ENCODE results near the gene LMF2.
A peak's percentile ranks its signal among the peaks of the same experiment; 100 is the strongest.

LMF2 gene

GRCh38 chr22:50481440-50482106 is 25.9 kb downstream of the LMF2 start, which contains the start of gene ADM2:
Gene ADM2, plus strand, starts transcription at chr22:50481543. Its CDS starts 305 bp downstream, at chr22:50481848.
- DNase-seq (ENCODE audit: low spot score) = no peak

DNA sequence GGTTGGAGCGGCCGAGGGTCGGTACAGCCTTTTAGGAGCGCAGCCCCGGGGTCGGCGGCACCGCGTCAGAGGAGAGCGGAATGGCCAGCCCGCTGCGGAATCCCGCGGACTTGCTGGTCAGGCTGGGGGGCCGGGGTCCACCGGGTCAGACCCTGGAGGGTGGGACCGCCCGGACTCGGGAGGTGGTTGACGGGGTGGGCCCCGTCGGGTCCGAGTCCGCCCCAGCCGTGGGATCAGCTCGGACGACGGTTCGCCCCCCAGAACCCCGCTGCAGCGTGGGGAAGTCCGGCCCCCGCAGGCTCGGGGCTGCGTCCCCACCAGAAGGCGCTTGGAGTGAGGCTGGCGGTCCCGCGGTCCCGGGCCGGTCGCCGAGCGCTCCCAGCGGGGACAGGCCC is 26.5 kb downstream of the LMF2 start:
- DNase-seq (ENCODE audit: low spot score) = no peak

- no peak for DNase-seq (ENCODE audit: low spot score)
Measured at GRCh38 chr22:50479721-50480120, 27.8 kb downstream of the LMF2 start.

- DNase-seq (ENCODE audit: low spot score) = no peak
Measured at GRCh38 chr22:50477923-50478322, 29.6 kb downstream of the LMF2 start.

DNA sequence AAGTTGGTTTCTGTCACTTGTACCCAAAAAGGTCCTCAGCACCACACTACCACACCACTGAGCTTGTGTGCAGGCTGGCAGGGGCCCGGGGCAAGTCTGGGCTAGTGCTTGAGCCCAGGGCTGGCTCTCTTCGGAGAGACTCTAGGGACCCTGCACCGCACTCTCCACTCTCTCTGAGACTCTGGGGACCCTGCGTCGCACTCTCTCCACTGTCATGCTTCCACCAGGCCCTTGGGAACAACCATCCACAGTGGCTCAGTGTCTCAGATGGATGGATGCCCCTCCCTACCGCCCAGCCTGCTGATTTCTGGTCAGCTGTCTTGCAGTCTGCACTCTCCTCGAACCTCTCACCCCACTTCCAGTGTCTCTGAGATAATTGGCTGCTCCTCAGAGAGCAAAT is 30.6 kb downstream of the LMF2 start:
- no peak for DNase-seq (ENCODE audit: low spot score)

GRCh38 chr22:50475652-50476002 is 31.9 kb downstream of the LMF2 start:
- DNase-seq (ENCODE audit: low spot score) = no peak

- peak; percentile 90 for DNase-seq (ENCODE audit: low spot score)
Measured at GRCh38 chr22:50474710-50475651, 32.5 kb downstream of the LMF2 start, which contains the start of gene SBF1. Gene SBF1, minus strand, starts transcription at chr22:50475035. Its CDS starts 195 bp downstream, at chr22:50474840.

DNA sequence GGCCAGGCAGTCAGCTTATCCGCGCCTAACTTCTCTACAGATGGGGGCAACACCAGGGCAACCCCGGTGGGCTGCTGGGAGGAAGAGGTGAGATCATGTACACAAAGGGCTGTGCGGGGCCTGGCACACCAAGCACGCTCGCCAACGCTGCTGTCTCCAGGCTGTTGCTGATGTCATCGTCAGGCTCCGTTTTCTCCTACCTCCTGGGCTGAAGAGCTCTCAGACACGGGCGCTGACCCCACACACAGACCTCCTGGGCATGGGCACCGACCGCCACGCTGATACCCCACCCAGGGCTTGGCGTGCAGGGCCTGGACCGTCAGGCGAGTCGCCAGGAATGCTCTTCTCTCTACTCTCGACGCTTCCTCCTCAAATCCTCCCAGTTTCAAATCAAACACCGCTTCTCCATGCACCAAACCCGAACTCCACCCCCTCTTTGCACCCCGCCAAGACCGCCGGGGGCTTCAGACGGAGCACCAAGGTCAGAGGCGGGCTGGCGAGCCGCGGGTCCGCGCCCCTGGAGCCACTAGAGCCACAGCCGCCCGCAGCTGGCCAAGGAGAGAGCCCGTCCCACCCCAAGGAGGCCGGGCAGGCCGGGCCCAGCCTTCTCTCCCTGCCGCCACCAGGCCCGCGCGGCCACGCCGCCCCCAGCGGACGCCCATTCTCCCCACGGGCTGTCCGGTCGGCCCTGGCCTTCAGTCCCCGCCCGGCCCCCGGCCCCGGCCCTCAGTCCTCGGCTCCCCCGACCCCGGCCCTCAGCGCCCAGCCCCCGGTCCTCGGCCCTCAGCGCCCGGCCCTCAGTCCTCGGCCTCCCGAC is 33.4 kb downstream of the LMF2 start:
- DNase-seq (ENCODE audit: low spot score) = no peak

- DNase-seq (ENCODE audit: low spot score) = no peak
Measured at GRCh38 chr22:50473088-50473487, 34.4 kb downstream of the LMF2 start.

DNA sequence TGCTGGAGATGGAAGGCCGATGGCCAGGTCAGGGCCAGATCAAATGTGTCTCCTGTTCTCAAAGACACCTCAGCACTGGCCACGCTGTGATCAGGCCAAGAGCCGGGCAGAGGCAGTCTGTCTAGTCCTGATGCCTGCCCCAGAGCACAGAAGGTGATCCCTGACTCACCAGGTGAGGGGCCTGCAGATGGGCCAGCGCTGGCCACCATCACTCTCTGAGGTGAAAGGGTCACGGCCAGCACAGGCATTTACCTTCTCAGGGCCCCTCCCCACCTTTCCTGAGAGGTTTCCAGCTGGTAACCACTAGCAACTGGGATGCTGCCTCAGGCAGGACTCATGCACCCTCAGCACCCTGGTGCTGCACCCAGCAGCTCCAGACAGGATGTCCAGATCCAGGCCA is 35.5 kb downstream of the LMF2 start:
- no peak for DNase-seq (ENCODE audit: low spot score)

GRCh38 chr22:50471197-50471847 is 36.2 kb downstream of the LMF2 start:
- DNase-seq (ENCODE audit: low spot score) = peak; percentile 80

- DNase-seq (ENCODE audit: low spot score) = no peak
Measured at GRCh38 chr22:50470491-50470890, 37.0 kb downstream of the LMF2 start.

DNA sequence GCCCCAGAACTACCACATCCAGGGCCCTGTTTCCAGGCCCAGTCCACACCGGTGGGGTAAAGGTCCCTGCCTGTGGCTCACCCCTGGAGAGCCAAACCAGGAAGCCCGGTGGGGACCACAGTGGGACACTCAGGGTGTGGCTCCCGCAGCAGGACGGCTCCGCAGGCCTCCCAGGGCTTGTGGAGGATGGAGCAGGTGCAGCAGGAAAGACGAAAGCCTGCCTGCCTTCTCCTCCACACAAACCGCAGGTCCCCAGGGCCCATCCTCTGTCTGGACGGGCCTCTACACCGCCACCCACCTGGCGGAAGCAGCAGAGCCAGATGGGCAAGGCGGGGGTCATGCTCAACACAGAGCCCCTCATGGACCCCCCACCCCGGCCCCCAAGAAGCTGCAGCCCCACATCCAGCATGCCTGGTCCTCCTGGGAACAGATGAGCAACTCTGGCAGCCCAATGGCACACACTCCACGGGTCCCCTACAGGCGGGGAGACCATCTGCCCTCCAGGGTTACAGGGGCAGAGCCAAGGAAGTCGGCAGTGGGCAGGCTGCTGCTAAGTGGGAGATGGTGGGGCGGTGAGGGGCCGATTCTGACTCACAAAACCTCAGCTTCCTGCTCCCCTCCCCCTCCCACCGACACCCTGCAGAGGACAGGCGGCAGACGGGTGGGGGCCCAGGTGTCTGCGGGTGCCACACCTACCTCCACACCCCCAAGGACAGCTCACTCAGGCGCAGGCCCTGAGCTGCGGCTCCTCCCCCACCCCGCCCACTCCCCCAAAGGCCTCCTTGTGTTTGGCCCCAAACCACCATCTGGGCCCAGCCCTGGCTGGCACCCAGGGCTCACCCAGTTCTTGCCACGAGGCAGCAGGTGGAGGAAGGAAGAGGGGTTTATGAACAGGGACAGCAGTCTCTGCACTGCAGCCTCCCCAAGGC is 37.9 kb downstream of the LMF2 start:
- no peak for DNase-seq (ENCODE audit: low spot score)

DNA sequence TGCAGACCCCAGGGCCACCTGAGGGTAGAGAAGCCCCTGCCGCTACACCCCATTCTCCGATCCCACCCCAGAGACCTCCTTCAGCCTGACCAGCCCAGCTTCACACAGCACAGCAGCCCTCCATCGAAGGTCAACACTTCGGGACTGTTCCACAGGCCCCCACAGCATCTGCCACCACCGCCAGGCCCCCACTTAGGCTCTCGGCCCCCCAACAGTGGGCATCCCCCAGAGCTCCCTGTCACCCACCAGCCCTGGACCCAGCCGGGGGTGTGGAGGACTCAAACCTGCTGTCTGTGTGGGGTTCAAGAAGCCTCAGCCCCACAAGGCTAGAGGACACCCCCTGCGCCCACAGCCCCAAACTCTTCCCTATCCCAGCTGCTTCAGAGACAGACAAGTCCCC is 38.9 kb downstream of the LMF2 start:
- DNase-seq (ENCODE audit: low spot score) = no peak

DNA sequence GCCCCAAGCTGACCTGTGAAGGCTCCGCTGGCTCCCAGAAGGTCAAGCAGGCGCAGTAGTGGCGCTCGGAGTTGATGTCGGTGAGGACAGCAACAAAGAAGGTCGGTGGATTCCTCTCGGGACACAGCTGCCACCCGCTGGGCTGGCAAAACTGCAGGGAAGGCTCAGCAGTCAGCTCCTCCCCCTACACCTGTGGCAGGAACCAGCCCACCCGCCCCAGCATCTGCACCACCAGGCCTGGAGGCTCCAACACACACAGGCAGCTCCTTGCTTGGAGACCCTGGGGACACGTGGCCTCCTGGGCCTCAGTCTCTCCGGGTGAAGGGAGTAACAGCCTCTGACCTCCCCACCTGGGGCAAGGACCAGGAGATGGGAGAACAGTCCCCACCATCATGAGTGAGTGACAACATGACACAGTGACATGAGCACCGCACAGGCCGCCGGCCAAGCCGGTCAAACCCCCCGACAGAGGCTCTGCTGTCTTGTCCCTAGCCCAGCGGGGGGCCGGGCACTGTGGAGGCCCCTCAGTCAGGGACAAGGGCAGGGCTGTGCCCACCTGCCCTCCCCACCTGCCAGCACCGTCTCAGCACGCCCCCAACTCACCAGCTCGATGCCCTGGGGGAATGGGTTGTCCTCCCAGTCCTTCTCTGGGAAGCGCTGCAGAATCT is 39.6 kb downstream of the LMF2 start:
- DNase-seq (ENCODE audit: low spot score) = no peak

DNA sequence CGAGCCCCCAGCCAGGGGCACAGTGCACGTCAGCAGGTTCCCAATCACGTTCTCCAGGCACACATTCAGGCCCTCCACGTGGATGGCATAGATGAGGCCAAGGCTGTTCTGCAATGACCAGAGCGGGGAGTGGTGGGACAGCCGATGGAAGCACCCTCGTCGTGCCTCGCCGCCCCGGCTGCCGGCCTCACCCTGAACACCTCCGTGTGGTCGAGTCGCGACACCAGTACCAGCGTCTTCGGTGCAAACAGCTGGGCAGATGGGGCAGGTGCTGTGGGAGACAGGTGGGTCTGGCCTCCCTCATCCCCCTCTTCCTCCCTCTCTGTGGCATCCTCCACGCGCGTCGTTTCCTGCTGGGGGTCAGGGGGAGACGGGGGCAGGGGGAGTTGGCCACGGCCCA is 40.2 kb downstream of the LMF2 start:
- DNase-seq (ENCODE audit: low spot score) = no peak

DNA sequence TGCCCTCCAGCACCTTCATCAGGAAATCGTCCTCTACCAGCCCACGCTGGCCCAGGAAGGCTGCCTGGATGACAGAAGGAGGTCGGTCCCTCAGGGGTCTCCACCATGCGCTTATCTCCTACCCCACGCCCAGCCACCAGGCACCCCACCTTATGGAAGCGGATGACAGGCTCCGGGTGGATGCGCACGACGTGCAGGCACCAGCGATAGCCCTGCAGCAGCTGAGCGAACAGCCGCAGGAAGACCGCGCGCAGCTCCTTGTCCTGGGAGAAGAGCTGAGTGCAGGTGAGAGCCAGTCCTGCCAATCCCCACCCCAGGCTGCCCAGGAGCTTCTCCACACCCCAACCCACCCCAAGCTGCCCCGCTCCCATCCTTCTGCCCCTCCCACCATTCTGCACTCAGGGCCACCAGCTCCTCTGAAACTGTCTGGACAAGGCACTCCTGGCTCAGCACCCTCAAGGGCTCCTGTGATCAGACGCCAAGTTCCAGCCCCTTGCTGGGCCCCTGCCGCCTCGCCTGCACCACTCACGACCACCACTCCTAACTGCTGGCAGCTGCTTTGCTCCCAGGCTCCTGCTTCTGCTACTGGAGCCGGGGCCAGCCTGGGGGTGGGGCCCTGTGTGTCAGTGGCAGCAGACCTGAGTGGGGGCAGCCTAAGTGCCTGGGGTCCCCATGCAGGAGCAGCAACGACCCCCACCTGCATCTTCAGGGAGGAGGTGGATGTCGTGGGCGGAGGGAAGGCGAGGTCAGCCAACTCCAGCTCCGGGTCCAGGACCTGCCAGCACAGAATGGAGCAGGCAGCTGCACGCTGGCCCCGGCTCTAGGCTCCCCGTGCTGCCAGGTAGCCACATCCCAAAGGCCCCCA is 42.2 kb downstream of the LMF2 start:
- no peak for DNase-seq (ENCODE audit: low spot score)

DNA sequence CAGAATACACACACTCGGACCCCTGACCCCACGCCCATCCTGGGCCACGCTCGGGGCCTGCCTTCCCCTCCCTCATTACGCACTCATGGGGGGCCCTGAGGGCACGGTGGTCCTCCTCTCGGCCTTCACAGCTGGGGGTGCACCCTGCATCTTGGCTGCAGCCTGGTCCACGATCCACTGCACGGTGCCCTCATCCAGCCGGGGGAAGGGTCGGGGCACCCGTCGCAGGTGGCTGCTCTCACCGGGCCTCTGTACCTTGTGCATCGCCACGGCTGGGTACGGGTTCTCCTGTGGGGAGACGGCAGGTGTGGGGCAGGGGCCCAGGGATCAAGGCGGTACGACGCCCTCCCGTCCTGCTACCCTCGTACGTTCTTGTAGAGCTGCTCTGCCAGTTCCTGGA is 43.1 kb downstream of the LMF2 start:
- no peak for DNase-seq (ENCODE audit: low spot score)

GRCh38 chr22:50463188-50463900 is 44.2 kb downstream of the LMF2 start:
- no peak for DNase-seq (ENCODE audit: low spot score)
